Thyroid gland (tissue), 4 donors: ENCODE measurements around the gene GALT.

Experiments used
- POLR2A ChIP-seq, 2 donors: fragments of 450-650 bp; IDR thresholded peaks; one replicate each; pipeline ENCODE4 v1.6.1; 2017; ENCODE audit warnings: antibody characterized with exemption in 2 of 2, mild to moderate bottlenecking in 2 of 2, moderate library complexity in 1 of 2
- TF ChIP-seq, protein P1 (sequence below), 6 experiments: fragments of 200-600 bp in 3 of 6; fragments of 450-650 bp in 3 of 6; sonication (generic) in 3 of 6; IDR thresholded peaks; one replicate each; pipeline ENCODE4 v1.5.1; 2016 to 2019; ENCODE audit warnings: antibody characterized with exemption in 6 of 6, mild to moderate bottlenecking in 2 of 6, inconsistent platforms in 1 of 6, moderate library complexity in 1 of 6

DNA sequence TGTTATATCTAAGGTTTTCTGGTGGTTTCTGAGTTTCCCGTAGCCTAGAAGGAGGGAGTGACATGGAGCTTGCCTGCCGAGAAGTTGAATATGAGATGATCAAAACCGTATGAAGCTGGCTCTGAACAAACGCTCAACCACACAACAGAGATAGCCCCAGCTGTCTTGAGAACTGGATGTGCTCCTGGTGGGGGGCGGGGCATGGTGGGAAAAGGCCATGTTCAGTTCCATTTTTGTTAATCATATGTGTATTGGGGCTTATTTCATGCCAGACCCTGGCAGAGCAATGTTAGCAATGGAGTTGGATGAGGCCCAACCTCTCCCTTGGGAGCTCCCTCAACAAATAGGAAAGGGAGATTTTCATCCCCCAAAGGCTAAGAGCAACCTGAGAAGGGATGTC, 39.8 kb downstream of the GALT start:
- TF ChIP-seq, protein P1, sequence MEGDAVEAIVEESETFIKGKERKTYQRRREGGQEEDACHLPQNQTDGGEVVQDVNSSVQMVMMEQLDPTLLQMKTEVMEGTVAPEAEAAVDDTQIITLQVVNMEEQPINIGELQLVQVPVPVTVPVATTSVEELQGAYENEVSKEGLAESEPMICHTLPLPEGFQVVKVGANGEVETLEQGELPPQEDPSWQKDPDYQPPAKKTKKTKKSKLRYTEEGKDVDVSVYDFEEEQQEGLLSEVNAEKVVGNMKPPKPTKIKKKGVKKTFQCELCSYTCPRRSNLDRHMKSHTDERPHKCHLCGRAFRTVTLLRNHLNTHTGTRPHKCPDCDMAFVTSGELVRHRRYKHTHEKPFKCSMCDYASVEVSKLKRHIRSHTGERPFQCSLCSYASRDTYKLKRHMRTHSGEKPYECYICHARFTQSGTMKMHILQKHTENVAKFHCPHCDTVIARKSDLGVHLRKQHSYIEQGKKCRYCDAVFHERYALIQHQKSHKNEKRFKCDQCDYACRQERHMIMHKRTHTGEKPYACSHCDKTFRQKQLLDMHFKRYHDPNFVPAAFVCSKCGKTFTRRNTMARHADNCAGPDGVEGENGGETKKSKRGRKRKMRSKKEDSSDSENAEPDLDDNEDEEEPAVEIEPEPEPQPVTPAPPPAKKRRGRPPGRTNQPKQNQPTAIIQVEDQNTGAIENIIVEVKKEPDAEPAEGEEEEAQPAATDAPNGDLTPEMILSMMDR (IDR thresholded peaks at IDR 0.05): no peak
- TF ChIP-seq POLR2A (IDR thresholded peaks at IDR 0.05): no peak
